WTC11 (cell line): ENCODE measurements around the gene ZNF155. TPM values are rescaled to one million over a fixed set of nuclear protein-coding genes. Genes with fewer than 3 reads are reported as not detected.
A peak's percentile ranks its signal among the peaks of the same experiment; 100 is the strongest.

Source experiments
- ATAC-seq: fragments of 200-7000 bp; cut with Tn5 transposase; 2 replicates; pipeline ENCODE4 v1.10.0; 2021; ENCODE audit warnings: mild to moderate bottlenecking, moderate library complexity
- CTCF ChIA-PET: fragments of 300-600 bp; sonication (Branson Sonifier 250); formaldehyde crosslinking; loops from one replicate; lab custom pipeline; 2021; ENCODE audit warnings: antibody characterized with exemption; lab: Charles Lee
- POLR2A ChIA-PET: fragments of 350-600 bp; sonication (Branson Sonifier 250); formaldehyde crosslinking; loops from one replicate; lab custom pipeline; 2021; ENCODE audit warnings: antibody characterized with exemption; lab: Charles Lee
- DNase-seq: peaks from one replicate; pipeline ENCODE4 v3.0.0; 2021; ENCODE audit warnings: low spot score
- H3K27ac Mint-ChIP-seq: 2 replicates; pipeline ENCODE4 v1.8.0; 2021; ENCODE audit warnings: mixed read lengths
- H3K27me3 Mint-ChIP-seq: 2 replicates; pipeline ENCODE4 v1.8.0; 2021; ENCODE audit warnings: low read depth, mild to moderate bottlenecking, moderate library complexity, mixed read lengths
- H3K36me3 Mint-ChIP-seq: 2 replicates; pipeline ENCODE4 v1.8.0; 2021; ENCODE audit warnings: mixed read lengths
- H3K4me1 Mint-ChIP-seq: 2 replicates; pipeline ENCODE4 v1.8.0; 2022; ENCODE audit warnings: mixed read lengths
- H3K4me3 Mint-ChIP-seq: 2 replicates; pipeline ENCODE4 v1.8.0; 2021; ENCODE audit warnings: mild to moderate bottlenecking, moderate library complexity, mixed read lengths
- H3K9me3 Mint-ChIP-seq: 2 replicates; pipeline ENCODE4 v1.8.0; 2021; ENCODE audit warnings: mixed read lengths
- ATF1 ChIP-seq: sonication (generic); formaldehyde crosslinking; IDR thresholded peaks from 2 replicates; pipeline ENCODE4 v1.8.1; 2023; ENCODE audit warnings: mild to moderate bottlenecking, moderate library complexity, missing genetic modification reagents
- CREM ChIP-seq: sonication (generic); formaldehyde crosslinking; IDR thresholded peaks from 2 replicates; pipeline ENCODE4 v1.8.1; 2022; ENCODE audit warnings: mild to moderate bottlenecking, missing genetic modification reagents, moderate library complexity
- ELF4 ChIP-seq: sonication (generic); formaldehyde crosslinking; IDR thresholded peaks from 2 replicates; pipeline ENCODE4 v1.8.1; 2022; ENCODE audit warnings: low read depth, mild to moderate bottlenecking, moderate library complexity, missing genetic modification reagents
- ETV6 ChIP-seq: sonication (generic); formaldehyde crosslinking; IDR thresholded peaks from 2 replicates; pipeline ENCODE4 v1.8.1; 2022; ENCODE audit warnings: mild to moderate bottlenecking, missing genetic modification reagents
- FOXP1 ChIP-seq: sonication (generic); formaldehyde crosslinking; IDR thresholded peaks from 2 replicates; pipeline ENCODE4 v1.8.0; 2022; ENCODE audit warnings: missing genetic modification reagents, mild to moderate bottlenecking, moderate library complexity, borderline replicate concordance
- GRHL2 ChIP-seq: fragments of 250-450 bp; sonication (Bioruptor Pico); IDR thresholded peaks from 2 replicates; pipeline ENCODE4 v1.8.0; 2022; ENCODE audit warnings: mild to moderate bottlenecking, moderate library complexity; ENCODE audit not compliant: insufficient replicate concordance, severe bottlenecking
- GTF2I ChIP-seq: fragments of 250-450 bp; sonication (Bioruptor Pico); conservative IDR thresholded peaks from 2 replicates; pipeline ENCODE4 v1.4.0; 2021; ENCODE audit warnings: mild to moderate bottlenecking
- MXD4 ChIP-seq: fragments of 250-450 bp; sonication (Bioruptor Pico); IDR thresholded peaks from 2 replicates; pipeline ENCODE4 v1.8.0; 2021; ENCODE audit warnings: mild to moderate bottlenecking, moderate library complexity, borderline replicate concordance
- NFATC4 ChIP-seq: fragments of 250-450 bp; sonication (Bioruptor Pico); IDR thresholded peaks from 2 replicates; pipeline ENCODE4 v1.9.0; 2021; ENCODE audit warnings: mild to moderate bottlenecking
- NFYB ChIP-seq: sonication (generic); formaldehyde crosslinking; conservative IDR thresholded peaks from 2 replicates; pipeline ENCODE4 v1.8.0; 2022; ENCODE audit warnings: low read depth, missing genetic modification reagents
- OVOL2 ChIP-seq: fragments of 250-450 bp; sonication (Bioruptor Pico); IDR thresholded peaks from 2 replicates; pipeline ENCODE4 v1.9.0; 2021; ENCODE audit warnings: mild to moderate bottlenecking, borderline replicate concordance
- TCF7 ChIP-seq: sonication (generic); formaldehyde crosslinking; IDR thresholded peaks from 2 replicates; pipeline ENCODE4 v1.8.0; 2022; ENCODE audit warnings: mild to moderate bottlenecking, low read depth, missing genetic modification reagents, moderate library complexity
- TEAD4 ChIP-seq: sonication (generic); formaldehyde crosslinking; IDR thresholded peaks from 2 replicates; pipeline ENCODE4 v1.8.0; 2022; ENCODE audit warnings: mild to moderate bottlenecking, missing genetic modification reagents
- TP53 ChIP-seq: sonication (generic); formaldehyde crosslinking; IDR thresholded peaks from 2 replicates; pipeline ENCODE4 v1.8.1; 2023; ENCODE audit warnings: mild to moderate bottlenecking, missing genetic modification reagents
- ZNF671 ChIP-seq: fragments of 250-450 bp; sonication (Bioruptor Pico); IDR thresholded peaks from 2 replicates; pipeline ENCODE4 v1.8.0; 2021; ENCODE audit warnings: mild to moderate bottlenecking
- total RNA-seq: library from RNA; stranded (reverse); gene quantifications from 3 replicates; pipeline ENCODE4 v1.2.3, GENCODE V29; 2021
- TF ChIP-seq, protein P1 (sequence below): fragments of 250-450 bp; sonication (Bioruptor Pico); IDR thresholded peaks from 2 replicates; pipeline ENCODE4 v1.9.0; 2021; ENCODE audit warnings: mild to moderate bottlenecking, borderline replicate concordance
- TF ChIP-seq, protein P2 (sequence below): fragments of 250-450 bp; sonication (Bioruptor Pico); IDR thresholded peaks from 2 replicates; pipeline ENCODE4 v2.1.2; 2022; ENCODE audit warnings: mild to moderate bottlenecking, moderate library complexity
- TF ChIP-seq, protein P3 (sequence below): fragments of 250-450 bp; sonication (Bioruptor Pico); IDR thresholded peaks from 2 replicates; pipeline ENCODE4 v1.9.0; 2021; ENCODE audit warnings: moderate library complexity, mild to moderate bottlenecking, inconsistent platforms, borderline replicate concordance
- TF ChIP-seq, protein P4 (sequence below): sonication (generic); formaldehyde crosslinking; IDR thresholded peaks from 2 replicates; pipeline ENCODE4 v1.8.0; 2023; ENCODE audit warnings: missing genetic modification reagents
- TF ChIP-seq, protein P5 (sequence below): sonication (generic); formaldehyde crosslinking; conservative IDR thresholded peaks from 2 replicates; pipeline ENCODE4 v1.8.1; 2022; ENCODE audit warnings: mild to moderate bottlenecking, missing genetic modification reagents
- TF ChIP-seq, protein P6 (sequence below): sonication (generic); formaldehyde crosslinking; IDR thresholded peaks from 2 replicates; pipeline ENCODE4 v1.8.0; 2022; ENCODE audit warnings: missing genetic modification reagents
- TF ChIP-seq, protein P7 (sequence below): sonication (generic); formaldehyde crosslinking; IDR thresholded peaks from 2 replicates; pipeline ENCODE4 v1.8.1; 2022; ENCODE audit warnings: low read depth, mild to moderate bottlenecking, moderate library complexity, missing genetic modification reagents, borderline replicate concordance

Gene ZNF155
- total RNA-seq, 1 experiment from 2014 or later, result 10.2 TPM

DNA sequence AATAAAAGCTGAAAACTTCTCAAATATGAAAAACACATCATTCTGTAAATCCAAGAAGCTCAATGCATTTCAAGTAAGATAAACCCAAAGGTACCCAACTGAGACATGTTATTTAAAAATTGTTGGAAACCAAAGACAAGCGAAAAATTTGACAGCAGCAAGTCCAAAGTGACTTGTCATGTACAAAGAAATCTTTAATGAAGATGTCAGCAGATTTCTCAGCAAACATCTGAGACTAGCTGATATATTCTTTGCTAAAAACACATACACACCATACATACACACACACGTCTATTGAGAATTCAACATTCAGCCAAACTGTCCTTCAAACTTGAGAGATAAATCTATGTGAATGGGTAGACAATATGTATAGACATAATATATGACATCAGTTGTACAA, 35.5 kb downstream of the ZNF155 start:
- Mint-ChIP-seq H3K4me1 (no peaks in the 10 kb centered on the region), H3K9me3 (peaks cover 75% of the 10 kb centered on the region), H3K27me3 (peaks cover 31% of the 10 kb centered on the region), H3K36me3 (0 out of 2 replicates have a peak, but pooled peaks cover 9% of the 10 kb centered on the region), H3K4me3 (no peak overlapping the region), H3K27ac (no peak overlapping the region)
- CTCF ChIA-PET, result no interaction called here
- DNase-seq (no peak), ATAC-seq (no peak)
- POLR2A ChIA-PET, result no interaction called here
- no peak for TF ChIP-seq MXD4 (CRISPR knock-in tag)
- no peak for TF ChIP-seq GRHL2 (CRISPR knock-in tag)
- no peak for TF ChIP-seq GTF2I (CRISPR knock-in tag)
- TF ChIP-seq, protein P1, sequence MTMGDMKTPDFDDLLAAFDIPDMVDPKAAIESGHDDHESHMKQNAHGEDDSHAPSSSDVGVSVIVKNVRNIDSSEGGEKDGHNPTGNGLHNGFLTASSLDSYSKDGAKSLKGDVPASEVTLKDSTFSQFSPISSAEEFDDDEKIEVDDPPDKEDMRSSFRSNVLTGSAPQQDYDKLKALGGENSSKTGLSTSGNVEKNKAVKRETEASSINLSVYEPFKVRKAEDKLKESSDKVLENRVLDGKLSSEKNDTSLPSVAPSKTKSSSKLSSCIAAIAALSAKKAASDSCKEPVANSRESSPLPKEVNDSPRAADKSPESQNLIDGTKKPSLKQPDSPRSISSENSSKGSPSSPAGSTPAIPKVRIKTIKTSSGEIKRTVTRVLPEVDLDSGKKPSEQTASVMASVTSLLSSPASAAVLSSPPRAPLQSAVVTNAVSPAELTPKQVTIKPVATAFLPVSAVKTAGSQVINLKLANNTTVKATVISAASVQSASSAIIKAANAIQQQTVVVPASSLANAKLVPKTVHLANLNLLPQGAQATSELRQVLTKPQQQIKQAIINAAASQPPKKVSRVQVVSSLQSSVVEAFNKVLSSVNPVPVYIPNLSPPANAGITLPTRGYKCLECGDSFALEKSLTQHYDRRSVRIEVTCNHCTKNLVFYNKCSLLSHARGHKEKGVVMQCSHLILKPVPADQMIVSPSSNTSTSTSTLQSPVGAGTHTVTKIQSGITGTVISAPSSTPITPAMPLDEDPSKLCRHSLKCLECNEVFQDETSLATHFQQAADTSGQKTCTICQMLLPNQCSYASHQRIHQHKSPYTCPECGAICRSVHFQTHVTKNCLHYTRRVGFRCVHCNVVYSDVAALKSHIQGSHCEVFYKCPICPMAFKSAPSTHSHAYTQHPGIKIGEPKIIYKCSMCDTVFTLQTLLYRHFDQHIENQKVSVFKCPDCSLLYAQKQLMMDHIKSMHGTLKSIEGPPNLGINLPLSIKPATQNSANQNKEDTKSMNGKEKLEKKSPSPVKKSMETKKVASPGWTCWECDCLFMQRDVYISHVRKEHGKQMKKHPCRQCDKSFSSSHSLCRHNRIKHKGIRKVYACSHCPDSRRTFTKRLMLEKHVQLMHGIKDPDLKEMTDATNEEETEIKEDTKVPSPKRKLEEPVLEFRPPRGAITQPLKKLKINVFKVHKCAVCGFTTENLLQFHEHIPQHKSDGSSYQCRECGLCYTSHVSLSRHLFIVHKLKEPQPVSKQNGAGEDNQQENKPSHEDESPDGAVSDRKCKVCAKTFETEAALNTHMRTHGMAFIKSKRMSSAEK (CRISPR knock-in tag), result no peak
- TF ChIP-seq, protein P2, sequence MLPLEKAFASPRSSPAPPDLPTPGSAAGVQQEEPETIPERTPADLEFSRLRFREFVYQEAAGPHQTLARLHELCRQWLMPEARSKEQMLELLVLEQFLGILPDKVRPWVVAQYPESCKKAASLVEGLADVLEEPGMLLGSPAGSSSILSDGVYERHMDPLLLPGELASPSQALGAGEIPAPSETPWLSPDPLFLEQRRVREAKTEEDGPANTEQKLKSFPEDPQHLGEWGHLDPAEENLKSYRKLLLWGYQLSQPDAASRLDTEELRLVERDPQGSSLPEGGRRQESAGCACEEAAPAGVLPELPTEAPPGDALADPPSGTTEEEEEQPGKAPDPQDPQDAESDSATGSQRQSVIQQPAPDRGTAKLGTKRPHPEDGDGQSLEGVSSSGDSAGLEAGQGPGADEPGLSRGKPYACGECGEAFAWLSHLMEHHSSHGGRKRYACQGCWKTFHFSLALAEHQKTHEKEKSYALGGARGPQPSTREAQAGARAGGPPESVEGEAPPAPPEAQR (CRISPR knock-in tag), result no peak

DNA sequence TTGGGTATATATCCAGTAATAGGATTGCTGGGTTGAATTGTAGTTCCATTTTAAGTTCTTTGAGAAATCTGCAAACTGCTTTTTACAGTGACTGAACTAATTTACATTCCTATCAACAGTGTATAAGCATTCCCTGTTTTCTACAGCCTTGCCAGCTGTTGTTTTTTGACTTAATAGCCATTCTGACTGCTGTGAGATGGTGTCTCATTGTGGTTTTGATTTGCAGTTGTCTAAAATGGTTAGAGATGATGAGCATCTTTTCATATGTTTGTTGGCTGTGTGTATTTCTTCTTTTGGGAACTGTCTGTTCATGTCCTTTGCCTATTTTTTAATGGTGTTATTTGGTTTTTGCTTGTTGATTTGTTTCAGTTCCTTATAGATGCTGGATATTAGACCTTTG, 37.2 kb downstream of the ZNF155 start:
- Mint-ChIP-seq H3K4me3 (no peak overlapping the region), H3K4me1 (peaks cover 11% of the 10 kb centered on the region), H3K9me3 (peaks cover 58% of the 10 kb centered on the region), H3K36me3 (peaks cover 6% of the 10 kb centered on the region; the same call in 1 of the 2 replicates), H3K27ac (no peak overlapping the region), H3K27me3 (peaks cover 27% of the 10 kb centered on the region)
- DNase-seq, result no peak
- POLR2A ChIA-PET, result no interaction called here
- CTCF ChIA-PET, result no interaction called here
- ATAC-seq, result no peak
- TF ChIP-seq, protein P3, sequence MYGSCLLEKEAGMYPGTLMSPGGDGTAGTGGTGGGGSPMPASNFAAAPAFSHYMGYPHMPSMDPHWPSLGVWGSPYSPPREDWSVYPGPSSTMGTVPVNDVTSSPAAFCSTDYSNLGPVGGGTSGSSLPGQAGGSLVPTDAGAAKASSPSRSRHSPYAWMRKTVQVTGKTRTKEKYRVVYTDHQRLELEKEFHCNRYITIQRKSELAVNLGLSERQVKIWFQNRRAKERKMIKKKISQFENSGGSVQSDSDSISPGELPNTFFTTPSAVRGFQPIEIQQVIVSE (CRISPR knock-in tag), result no peak
- no peak for TF ChIP-seq TP53 (CRISPR knock-in tag)
- no peak for TF ChIP-seq ATF1
- TF ChIP-seq OVOL2 (CRISPR knock-in tag), result no peak
- no peak for TF ChIP-seq ETV6 (CRISPR knock-in tag)
- TF ChIP-seq, protein P4, sequence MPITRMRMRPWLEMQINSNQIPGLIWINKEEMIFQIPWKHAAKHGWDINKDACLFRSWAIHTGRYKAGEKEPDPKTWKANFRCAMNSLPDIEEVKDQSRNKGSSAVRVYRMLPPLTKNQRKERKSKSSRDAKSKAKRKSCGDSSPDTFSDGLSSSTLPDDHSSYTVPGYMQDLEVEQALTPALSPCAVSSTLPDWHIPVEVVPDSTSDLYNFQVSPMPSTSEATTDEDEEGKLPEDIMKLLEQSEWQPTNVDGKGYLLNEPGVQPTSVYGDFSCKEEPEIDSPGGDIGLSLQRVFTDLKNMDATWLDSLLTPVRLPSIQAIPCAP (CRISPR knock-in tag), result no peak
- TF ChIP-seq ZNF671, result no peak
- no peak for TF ChIP-seq CREM (CRISPR knock-in tag)
- no peak for TF ChIP-seq NFATC4 (CRISPR knock-in tag)
- TF ChIP-seq FOXP1, result no peak
- no peak for TF ChIP-seq ELF4 (CRISPR knock-in tag)
- no peak for TF ChIP-seq NFYB (CRISPR knock-in tag)

DNA sequence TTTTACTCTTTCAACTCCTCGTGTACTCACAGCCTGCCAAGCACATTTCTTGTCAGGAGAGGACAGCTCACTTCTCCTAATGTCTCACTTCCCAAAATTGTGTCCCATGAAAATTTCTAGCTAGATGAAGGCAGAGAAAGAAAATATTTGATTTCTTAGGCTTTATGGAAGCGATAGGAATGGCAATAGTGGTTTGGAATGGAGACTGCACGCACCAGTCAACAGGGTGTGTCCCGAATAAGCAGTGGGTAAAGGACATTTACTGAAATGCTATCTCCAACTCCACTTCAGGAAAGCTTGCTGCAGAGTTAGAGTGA, 40.9 kb downstream of the ZNF155 start:
- ChIA-PET POLR2A (no interaction called here), CTCF (no interaction called here)
- ATAC-seq (no peak), DNase-seq (no peak)
- peaks cover 48% of the 10 kb centered on the region for H3K9me3 Mint-ChIP-seq
- peak overlapping the region; percentile 56 for H3K27ac Mint-ChIP-seq
- TF ChIP-seq, protein P5, sequence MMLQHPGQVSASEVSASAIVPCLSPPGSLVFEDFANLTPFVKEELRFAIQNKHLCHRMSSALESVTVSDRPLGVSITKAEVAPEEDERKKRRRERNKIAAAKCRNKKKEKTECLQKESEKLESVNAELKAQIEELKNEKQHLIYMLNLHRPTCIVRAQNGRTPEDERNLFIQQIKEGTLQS (CRISPR knock-in tag), result no peak
- TF ChIP-seq, protein P6, sequence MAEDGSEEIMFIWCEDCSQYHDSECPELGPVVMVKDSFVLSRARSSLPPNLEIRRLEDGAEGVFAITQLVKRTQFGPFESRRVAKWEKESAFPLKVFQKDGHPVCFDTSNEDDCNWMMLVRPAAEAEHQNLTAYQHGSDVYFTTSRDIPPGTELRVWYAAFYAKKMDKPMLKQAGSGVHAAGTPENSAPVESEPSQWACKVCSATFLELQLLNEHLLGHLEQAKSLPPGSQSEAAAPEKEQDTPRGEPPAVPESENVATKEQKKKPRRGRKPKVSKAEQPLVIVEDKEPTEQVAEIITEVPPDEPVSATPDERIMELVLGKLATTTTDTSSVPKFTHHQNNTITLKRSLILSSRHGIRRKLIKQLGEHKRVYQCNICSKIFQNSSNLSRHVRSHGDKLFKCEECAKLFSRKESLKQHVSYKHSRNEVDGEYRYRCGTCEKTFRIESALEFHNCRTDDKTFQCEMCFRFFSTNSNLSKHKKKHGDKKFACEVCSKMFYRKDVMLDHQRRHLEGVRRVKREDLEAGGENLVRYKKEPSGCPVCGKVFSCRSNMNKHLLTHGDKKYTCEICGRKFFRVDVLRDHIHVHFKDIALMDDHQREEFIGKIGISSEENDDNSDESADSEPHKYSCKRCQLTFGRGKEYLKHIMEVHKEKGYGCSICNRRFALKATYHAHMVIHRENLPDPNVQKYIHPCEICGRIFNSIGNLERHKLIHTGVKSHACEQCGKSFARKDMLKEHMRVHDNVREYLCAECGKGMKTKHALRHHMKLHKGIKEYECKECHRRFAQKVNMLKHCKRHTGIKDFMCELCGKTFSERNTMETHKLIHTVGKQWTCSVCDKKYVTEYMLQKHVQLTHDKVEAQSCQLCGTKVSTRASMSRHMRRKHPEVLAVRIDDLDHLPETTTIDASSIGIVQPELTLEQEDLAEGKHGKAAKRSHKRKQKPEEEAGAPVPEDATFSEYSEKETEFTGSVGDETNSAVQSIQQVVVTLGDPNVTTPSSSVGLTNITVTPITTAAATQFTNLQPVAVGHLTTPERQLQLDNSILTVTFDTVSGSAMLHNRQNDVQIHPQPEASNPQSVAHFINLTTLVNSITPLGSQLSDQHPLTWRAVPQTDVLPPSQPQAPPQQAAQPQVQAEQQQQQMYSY (CRISPR knock-in tag), result no peak
- no peak for TF ChIP-seq TCF7 (CRISPR knock-in tag)
- TF ChIP-seq TEAD4 (CRISPR knock-in tag), result no peak
- TF ChIP-seq, protein P7, sequence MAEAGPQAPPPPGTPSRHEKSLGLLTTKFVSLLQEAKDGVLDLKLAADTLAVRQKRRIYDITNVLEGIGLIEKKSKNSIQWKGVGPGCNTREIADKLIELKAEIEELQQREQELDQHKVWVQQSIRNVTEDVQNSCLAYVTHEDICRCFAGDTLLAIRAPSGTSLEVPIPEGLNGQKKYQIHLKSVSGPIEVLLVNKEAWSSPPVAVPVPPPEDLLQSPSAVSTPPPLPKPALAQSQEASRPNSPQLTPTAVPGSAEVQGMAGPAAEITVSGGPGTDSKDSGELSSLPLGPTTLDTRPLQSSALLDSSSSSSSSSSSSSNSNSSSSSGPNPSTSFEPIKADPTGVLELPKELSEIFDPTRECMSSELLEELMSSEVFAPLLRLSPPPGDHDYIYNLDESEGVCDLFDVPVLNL (CRISPR knock-in tag), result no peak
- no peak for TF ChIP-seq ELF4 (CRISPR knock-in tag)
- H3K36me3 Mint-ChIP-seq, result peaks cover 31% of the 10 kb centered on the region
- H3K27me3 Mint-ChIP-seq, result peaks cover 22% of the 10 kb centered on the region
- H3K4me3 Mint-ChIP-seq, result peak overlapping the region; percentile 95
- H3K4me1 Mint-ChIP-seq, result peaks cover 11% of the 10 kb centered on the region
